ENCODE measurements around the gene STXBP6. TPM values are rescaled to one million over a fixed set of nuclear protein-coding genes. Genes with fewer than 3 reads are reported as not detected.

STXBP6 gene
- total and polyA plus RNA-seq, 2 of the 13 experiments (the other 11 are each of a cell fraction or from before 2014, with no cell fraction given): 35.3 to 42.8 TPM

DNA sequence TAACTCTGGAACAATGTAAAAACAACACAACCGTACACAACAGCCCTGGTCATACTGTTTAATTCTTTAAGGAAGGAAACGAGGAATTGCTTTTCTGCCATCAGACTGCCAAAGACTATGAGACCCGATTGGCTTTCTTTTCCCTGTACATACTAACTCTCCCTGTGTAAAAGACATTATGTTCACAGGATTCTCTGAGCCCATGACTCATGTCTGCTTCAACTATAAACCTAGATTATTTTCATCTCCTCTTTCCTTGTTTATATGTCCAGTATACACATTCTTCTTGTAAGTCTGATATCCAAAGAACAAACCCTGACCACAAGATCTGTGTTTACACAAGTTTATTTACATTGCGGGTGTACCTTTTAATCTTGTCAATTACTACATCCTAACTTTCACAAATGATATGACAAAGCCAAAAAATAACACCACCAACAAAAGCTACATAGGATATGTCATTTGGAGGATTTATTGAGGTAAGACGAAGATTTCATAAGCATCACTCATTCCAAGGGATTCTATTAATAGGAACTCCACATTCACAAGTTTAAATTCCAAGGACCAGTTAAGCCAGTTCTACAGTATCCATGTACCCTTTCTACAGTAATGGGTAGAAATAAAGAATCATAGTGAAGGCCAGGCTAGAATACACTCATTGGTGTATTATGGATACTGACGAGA, 67.3 kb downstream of the STXBP6 start (continued):
- TF ChIP-seq, protein P1, sequence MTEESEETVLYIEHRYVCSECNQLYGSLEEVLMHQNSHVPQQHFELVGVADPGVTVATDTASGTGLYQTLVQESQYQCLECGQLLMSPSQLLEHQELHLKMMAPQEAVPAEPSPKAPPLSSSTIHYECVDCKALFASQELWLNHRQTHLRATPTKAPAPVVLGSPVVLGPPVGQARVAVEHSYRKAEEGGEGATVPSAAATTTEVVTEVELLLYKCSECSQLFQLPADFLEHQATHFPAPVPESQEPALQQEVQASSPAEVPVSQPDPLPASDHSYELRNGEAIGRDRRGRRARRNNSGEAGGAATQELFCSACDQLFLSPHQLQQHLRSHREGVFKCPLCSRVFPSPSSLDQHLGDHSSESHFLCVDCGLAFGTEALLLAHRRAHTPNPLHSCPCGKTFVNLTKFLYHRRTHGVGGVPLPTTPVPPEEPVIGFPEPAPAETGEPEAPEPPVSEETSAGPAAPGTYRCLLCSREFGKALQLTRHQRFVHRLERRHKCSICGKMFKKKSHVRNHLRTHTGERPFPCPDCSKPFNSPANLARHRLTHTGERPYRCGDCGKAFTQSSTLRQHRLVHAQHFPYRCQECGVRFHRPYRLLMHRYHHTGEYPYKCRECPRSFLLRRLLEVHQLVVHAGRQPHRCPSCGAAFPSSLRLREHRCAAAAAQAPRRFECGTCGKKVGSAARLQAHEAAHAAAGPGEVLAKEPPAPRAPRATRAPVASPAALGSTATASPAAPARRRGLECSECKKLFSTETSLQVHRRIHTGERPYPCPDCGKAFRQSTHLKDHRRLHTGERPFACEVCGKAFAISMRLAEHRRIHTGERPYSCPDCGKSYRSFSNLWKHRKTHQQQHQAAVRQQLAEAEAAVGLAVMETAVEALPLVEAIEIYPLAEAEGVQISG (CRISPR knock-in tag; IDR thresholded peaks at IDR 0.05): no peak
- TF ChIP-seq SIX1 (CRISPR knock-in tag; IDR thresholded peaks at IDR 0.05; ENCODE audit: borderline replicate concordance) (peak; percentile 65; the same call in 1 of the 2 replicates), AGO1 (IDR thresholded peaks at IDR 0.05; ENCODE audit: low read depth, low read length, poor library complexity, severe bottlenecking) (no peak), HNRNPUL1 (IDR thresholded peaks at IDR 0.05; ENCODE audit: low read depth, low read length) (no peak), REPIN1 (CRISPR knock-in tag; IDR thresholded peaks at IDR 0.05; ENCODE audit: borderline replicate concordance, low read depth) (no peak), ZNF644 (CRISPR knock-in tag; IDR thresholded peaks at IDR 0.05; ENCODE audit: low read depth) (peak; percentile 3; the same call in 1 of the 2 replicates), RBM39 (IDR thresholded peaks at IDR 0.05; ENCODE audit: low read depth, low read length, poor library complexity, severe bottlenecking) (no peak), SP2 (CRISPR knock-in tag; IDR thresholded peaks at IDR 0.05) (no peak), RFXANK (CRISPR knock-in tag; IDR thresholded peaks at IDR 0.05) (no peak), RXRB (CRISPR knock-in tag; IDR thresholded peaks at IDR 0.05; ENCODE audit: borderline replicate concordance) (peak; percentile 41; the same call in 1 of the 2 replicates), POLR2AphosphoS2 (IDR thresholded peaks at IDR 0.05; ENCODE audit: low read depth, low read length) (no peak)
- TF ChIP-seq, protein P2, sequence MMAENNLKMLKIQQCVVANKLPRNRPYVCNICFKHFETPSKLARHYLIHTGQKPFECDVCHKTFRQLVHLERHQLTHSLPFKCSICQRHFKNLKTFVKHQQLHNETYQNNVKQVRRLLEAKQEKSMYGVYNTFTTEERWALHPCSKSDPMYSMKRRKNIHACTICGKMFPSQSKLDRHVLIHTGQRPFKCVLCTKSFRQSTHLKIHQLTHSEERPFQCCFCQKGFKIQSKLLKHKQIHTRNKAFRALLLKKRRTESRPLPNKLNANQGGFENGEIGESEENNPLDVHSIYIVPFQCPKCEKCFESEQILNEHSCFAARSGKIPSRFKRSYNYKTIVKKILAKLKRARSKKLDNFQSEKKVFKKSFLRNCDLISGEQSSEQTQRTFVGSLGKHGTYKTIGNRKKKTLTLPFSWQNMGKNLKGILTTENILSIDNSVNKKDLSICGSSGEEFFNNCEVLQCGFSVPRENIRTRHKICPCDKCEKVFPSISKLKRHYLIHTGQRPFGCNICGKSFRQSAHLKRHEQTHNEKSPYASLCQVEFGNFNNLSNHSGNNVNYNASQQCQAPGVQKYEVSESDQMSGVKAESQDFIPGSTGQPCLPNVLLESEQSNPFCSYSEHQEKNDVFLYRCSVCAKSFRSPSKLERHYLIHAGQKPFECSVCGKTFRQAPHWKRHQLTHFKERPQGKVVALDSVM (CRISPR knock-in tag; IDR thresholded peaks at IDR 0.05): no peak
- TF ChIP-seq, protein P3, sequence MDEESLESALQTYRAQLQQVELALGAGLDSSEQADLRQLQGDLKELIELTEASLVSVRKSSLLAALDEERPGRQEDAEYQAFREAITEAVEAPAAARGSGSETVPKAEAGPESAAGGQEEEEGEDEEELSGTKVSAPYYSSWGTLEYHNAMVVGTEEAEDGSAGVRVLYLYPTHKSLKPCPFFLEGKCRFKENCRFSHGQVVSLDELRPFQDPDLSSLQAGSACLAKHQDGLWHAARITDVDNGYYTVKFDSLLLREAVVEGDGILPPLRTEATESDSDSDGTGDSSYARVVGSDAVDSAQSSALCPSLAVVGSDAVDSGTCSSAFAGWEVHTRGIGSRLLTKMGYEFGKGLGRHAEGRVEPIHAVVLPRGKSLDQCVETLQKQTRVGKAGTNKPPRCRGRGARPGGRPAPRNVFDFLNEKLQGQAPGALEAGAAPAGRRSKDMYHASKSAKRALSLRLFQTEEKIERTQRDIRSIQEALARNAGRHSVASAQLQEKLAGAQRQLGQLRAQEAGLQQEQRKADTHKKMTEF (CRISPR knock-in tag; IDR thresholded peaks at IDR 0.05): peak; percentile 51; the same call in 1 of the 2 replicates
- TF ChIP-seq, protein P4, sequence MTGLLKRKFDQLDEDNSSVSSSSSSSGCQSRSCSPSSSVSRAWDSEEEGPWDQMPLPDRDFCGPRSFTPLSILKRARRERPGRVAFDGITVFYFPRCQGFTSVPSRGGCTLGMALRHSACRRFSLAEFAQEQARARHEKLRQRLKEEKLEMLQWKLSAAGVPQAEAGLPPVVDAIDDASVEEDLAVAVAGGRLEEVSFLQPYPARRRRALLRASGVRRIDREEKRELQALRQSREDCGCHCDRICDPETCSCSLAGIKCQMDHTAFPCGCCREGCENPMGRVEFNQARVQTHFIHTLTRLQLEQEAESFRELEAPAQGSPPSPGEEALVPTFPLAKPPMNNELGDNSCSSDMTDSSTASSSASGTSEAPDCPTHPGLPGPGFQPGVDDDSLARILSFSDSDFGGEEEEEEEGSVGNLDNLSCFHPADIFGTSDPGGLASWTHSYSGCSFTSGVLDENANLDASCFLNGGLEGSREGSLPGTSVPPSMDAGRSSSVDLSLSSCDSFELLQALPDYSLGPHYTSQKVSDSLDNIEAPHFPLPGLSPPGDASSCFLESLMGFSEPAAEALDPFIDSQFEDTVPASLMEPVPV (CRISPR knock-in tag; IDR thresholded peaks at IDR 0.05): no peak
- TF ChIP-seq, protein P5, sequence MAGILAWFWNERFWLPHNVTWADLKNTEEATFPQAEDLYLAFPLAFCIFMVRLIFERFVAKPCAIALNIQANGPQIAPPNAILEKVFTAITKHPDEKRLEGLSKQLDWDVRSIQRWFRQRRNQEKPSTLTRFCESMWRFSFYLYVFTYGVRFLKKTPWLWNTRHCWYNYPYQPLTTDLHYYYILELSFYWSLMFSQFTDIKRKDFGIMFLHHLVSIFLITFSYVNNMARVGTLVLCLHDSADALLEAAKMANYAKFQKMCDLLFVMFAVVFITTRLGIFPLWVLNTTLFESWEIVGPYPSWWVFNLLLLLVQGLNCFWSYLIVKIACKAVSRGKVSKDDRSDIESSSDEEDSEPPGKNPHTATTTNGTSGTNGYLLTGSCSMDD (CRISPR knock-in tag; IDR thresholded peaks at IDR 0.05): no peak
- TF ChIP-seq, protein P6, sequence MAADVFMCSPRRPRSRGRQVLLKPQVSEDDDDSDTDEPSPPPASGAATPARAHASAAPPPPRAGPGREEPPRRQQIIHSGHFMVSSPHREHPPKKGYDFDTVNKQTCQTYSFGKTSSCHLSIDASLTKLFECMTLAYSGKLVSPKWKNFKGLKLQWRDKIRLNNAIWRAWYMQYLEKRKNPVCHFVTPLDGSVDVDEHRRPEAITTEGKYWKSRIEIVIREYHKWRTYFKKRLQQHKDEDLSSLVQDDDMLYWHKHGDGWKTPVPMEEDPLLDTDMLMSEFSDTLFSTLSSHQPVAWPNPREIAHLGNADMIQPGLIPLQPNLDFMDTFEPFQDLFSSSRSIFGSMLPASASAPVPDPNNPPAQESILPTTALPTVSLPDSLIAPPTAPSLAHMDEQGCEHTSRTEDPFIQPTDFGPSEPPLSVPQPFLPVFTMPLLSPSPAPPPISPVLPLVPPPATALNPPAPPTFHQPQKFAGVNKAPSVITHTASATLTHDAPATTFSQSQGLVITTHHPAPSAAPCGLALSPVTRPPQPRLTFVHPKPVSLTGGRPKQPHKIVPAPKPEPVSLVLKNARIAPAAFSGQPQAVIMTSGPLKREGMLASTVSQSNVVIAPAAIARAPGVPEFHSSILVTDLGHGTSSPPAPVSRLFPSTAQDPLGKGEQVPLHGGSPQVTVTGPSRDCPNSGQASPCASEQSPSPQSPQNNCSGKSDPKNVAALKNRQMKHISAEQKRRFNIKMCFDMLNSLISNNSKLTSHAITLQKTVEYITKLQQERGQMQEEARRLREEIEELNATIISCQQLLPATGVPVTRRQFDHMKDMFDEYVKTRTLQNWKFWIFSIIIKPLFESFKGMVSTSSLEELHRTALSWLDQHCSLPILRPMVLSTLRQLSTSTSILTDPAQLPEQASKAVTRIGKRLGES (CRISPR knock-in tag; IDR thresholded peaks at IDR 0.05; ENCODE audit: borderline replicate concordance): no peak

Data from HepG2 (cell line).